HepG2 (cell line): ENCODE data around the gene PGPEP1. TPM values are rescaled to one million over a fixed set of nuclear protein-coding genes. Genes with fewer than 3 reads are reported as not detected.
A peak's percentile ranks its signal among the peaks of the same experiment; 100 is the strongest.

Source experiments
- AHDC1 ChIP-seq: sonication (generic); formaldehyde crosslinking; IDR thresholded peaks from 2 replicates; pipeline ENCODE4 v1.5.1; 2020; ENCODE audit warnings: mild to moderate bottlenecking, missing genetic modification reagents, borderline replicate concordance
- GABPB1 ChIP-seq: IDR thresholded peaks from 2 replicates; pipeline ENCODE4 v1.6.1; 2016; ENCODE audit warnings: mild to moderate bottlenecking, missing genetic modification reagents, moderate library complexity, missing compliant biosample characterization
- HOMEZ ChIP-seq: IDR thresholded peaks from 2 replicates; pipeline ENCODE4 v1.6.1; 2016; ENCODE audit warnings: low read depth
- TIGD3 ChIP-seq: sonication (generic); formaldehyde crosslinking; IDR thresholded peaks from 2 replicates; pipeline ENCODE4 v1.5.1; 2020; ENCODE audit warnings: mild to moderate bottlenecking, missing genetic modification reagents, borderline replicate concordance
- ZBTB20 ChIP-seq: sonication (generic); formaldehyde crosslinking; IDR thresholded peaks from 2 replicates; pipeline ENCODE4 v1.8.1; 2023; ENCODE audit warnings: missing genetic modification reagents, low read depth, mild to moderate bottlenecking, borderline replicate concordance
- ZNF12 ChIP-seq: sonication (generic); formaldehyde crosslinking; IDR thresholded peaks from 2 replicates; pipeline ENCODE4 v1.5.0; 2020; ENCODE audit warnings: missing genetic modification reagents
- ZNF121 ChIP-seq: sonication (generic); formaldehyde crosslinking; IDR thresholded peaks from 2 replicates; pipeline ENCODE4 v1.5.0; 2020; ENCODE audit warnings: mild to moderate bottlenecking, missing genetic modification reagents
- ZNF256 ChIP-seq: sonication (generic); formaldehyde crosslinking; conservative IDR thresholded peaks from 2 replicates; pipeline ENCODE4 v1.4.0; 2020; ENCODE audit warnings: missing genetic modification reagents
- ZNF292 ChIP-seq: sonication (generic); formaldehyde crosslinking; IDR thresholded peaks from 2 replicates; pipeline ENCODE4 v1.8.1; 2022; ENCODE audit warnings: mild to moderate bottlenecking, low read depth, missing genetic modification reagents, borderline replicate concordance
- ZNF326 ChIP-seq: sonication (generic); formaldehyde crosslinking; IDR thresholded peaks from 2 replicates; pipeline ENCODE4 v1.4.0; 2020; ENCODE audit warnings: missing genetic modification reagents, borderline replicate concordance
- ZNF446 ChIP-seq: sonication (generic); formaldehyde crosslinking; IDR thresholded peaks from 2 replicates; pipeline ENCODE4 v1.5.0; 2020; ENCODE audit warnings: mild to moderate bottlenecking, missing genetic modification reagents
- ZNF597 ChIP-seq: sonication (generic); formaldehyde crosslinking; IDR thresholded peaks from 2 replicates; pipeline ENCODE4 v1.5.0; 2020; ENCODE audit warnings: missing genetic modification reagents
- ZNF740 ChIP-seq: sonication (generic); formaldehyde crosslinking; IDR thresholded peaks from 2 replicates; pipeline ENCODE4 v1.4.0; 2020; ENCODE audit warnings: missing genetic modification reagents
- ZNF883 ChIP-seq: sonication (generic); formaldehyde crosslinking; IDR thresholded peaks from 2 replicates; pipeline ENCODE4 v1.5.1; 2020; ENCODE audit warnings: mild to moderate bottlenecking, missing genetic modification reagents; ENCODE audit errors: not compliant biosample characterization
- polyA plus RNA-seq, 8 experiments: library from polyadenylated mRNA; depleted of rRNA in 3 of 8; stranded (reverse) in 7 of 8; unstranded in 1 of 8; fragments of >200 nt; fragmentation: Illumina TruSeq in 4 of 8; extraction: Trizol in 4 of 8; gene quantifications; 2 replicates each; pipeline versions ENCODE4 v1.2.1 to v1.2.3, GENCODE V29; 2011 to 2016; ENCODE audit warnings: low read depth in 4 of 8, missing spikeins in 1 of 8, mixed read lengths in 1 of 8; ENCODE audit not compliant: insufficient read depth in 1 of 8
- total RNA-seq, 5 experiments: library from RNA; depleted of rRNA; stranded (reverse); fragments of >200 nt; fragmentation: Illumina TruSeq; extraction: Trizol; gene quantifications; 2 replicates each; pipeline ENCODE4 v1.2.3, GENCODE V29; 2016; ENCODE audit warnings: low read depth in 1 of 5
- TF ChIP-seq, protein P1 (sequence below): sonication (generic); IDR thresholded peaks from 2 replicates; pipeline ENCODE4 v1.6.1; 2016; ENCODE audit warnings: low read depth, borderline replicate concordance
- TF ChIP-seq, protein P2 (sequence below): IDR thresholded peaks from 2 replicates; pipeline ENCODE4 v1.6.1; 2016; ENCODE audit warnings: low read depth, borderline replicate concordance

Gene PGPEP1
- total and polyA plus RNA-seq, 2 of the 13 experiments (the other 11 are each of a cell fraction or from before 2014, with no cell fraction given), result 53.1 to 56.6 TPM

DNA sequence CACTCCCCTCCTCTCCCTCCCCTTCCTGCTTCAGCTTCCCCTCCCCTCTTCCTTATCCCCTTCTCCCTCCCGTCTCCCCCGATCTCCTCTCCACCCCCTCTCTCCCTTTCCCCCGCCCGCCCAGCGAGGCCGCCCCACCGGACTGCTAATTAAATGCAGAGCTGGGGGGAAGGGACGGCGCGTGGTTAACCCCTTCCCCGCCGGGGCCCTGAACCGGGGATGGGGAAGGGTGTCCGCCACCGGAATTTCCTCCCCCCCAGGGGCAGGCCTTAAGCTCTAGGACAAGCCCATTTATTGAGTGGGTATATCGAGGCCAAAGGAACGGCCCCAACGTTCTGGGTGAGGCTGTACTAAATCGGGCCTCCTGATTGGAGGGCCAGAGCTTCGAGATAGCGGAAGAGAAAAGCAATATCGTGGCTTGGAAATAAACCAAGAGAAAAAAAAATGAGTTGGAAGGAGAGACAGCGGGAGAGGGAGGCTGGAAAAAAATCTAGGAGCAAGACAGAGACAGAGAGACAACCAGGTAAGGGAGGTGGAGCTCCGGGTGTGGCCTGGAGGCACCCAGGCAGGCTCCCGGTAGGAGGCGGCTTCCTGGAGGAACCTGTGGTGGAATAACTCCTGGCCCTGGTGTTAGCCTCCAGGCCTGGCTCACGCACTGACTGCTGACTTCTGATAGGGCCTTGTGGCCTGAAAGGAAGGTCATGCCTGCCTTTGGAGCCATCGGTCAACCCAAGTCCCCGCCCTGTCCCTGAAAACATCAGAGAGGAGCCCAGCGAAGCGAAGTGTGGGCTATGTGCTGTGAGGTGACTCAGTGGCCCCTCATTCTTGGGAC lies 47.4 kb upstream of the PGPEP1 start (continued):
- TF ChIP-seq ZBTB20 (0 out of 2 replicates have a peak, but pooled peaks have one; percentile 33), TIGD3 (CRISPR knock-in tag) (0 out of 2 replicates have a peak, but pooled peaks have one; percentile 36), ZNF326 (CRISPR knock-in tag) (no peak), AHDC1 (CRISPR knock-in tag) (no peak), HOMEZ (CRISPR knock-in tag) (no peak), ZNF740 (no peak), ZNF256 (CRISPR knock-in tag) (no peak), ZNF292 (0 out of 2 replicates have a peak, but pooled peaks have one; percentile 22), ZNF12 (no peak), ZNF121 (CRISPR knock-in tag) (no peak), ZNF883 (CRISPR knock-in tag) (no peak), ZNF597 (CRISPR knock-in tag) (no peak), GABPB1 (CRISPR knock-in tag) (no peak), ZNF446 (no peak)
- TF ChIP-seq, protein P1, sequence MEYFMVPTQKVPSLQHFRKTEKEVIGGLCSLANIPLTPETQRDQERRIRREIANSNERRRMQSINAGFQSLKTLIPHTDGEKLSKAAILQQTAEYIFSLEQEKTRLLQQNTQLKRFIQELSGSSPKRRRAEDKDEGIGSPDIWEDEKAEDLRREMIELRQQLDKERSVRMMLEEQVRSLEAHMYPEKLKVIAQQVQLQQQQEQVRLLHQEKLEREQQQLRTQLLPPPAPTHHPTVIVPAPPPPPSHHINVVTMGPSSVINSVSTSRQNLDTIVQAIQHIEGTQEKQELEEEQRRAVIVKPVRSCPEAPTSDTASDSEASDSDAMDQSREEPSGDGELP, result no peak
- TF ChIP-seq, protein P2, sequence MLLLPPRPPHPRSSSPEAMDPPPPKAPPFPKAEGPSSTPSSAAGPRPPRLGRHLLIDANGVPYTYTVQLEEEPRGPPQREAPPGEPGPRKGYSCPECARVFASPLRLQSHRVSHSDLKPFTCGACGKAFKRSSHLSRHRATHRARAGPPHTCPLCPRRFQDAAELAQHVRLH, result no peak
